HCT116 (cell line): ENCODE results near the gene AUTS2. TPM values are rescaled to one million over a fixed set of nuclear protein-coding genes. Genes with fewer than 3 reads are reported as not detected.

Experiments used
- ATAC-seq: fragments of 200-7000 bp; cut with Tn5 transposase; 2 replicates; pipeline ENCODE4 v1.9.1; 2020; ENCODE audit warnings: mild to moderate bottlenecking, moderate library complexity
- BruUV-seq: library from RNA; stranded (reverse); fragments of 400-500 nt; replicated peaks from 2 replicates; lab custom pipeline; 2021; lab: Mats Ljungman, UMichigan
- CTCF ChIA-PET: fragments of 300-600 bp; sonication (Branson Sonifier 250); formaldehyde crosslinking; loops from one replicate; lab custom pipeline; 2021; ENCODE audit warnings: antibody characterized with exemption; lab: Charles Lee
- POLR2A ChIA-PET: fragments of 300-600, 350-600 bp; sonication (Branson Sonifier 250); formaldehyde crosslinking; loops from one replicate; lab custom pipeline; 2021; ENCODE audit warnings: antibody characterized with exemption; lab: Charles Lee
- RAD21 ChIA-PET, 2 experiments: fragments of 300-600 bp; sonication (Branson Sonifier 250); formaldehyde crosslinking; loops; one replicate each; lab custom pipeline; 2023; ENCODE audit warnings: low total read pairs in 2 of 2; ENCODE audit not compliant: uncharacterized antibody in 2 of 2, unreplicated experiment in 2 of 2, low non-redundant PET in 1 of 2; lab: Charles Lee
- DNase-seq: peaks from one replicate; pipeline ENCODE4 v3.0.0-alpha.2; 2010; ENCODE audit warnings: low read depth, low spot score
- H2AFZ ChIP-seq: fragments of 200-600 bp; shearing (Covaris generic), sonication (generic); 2 replicates; pipeline ENCODE4 v1.6.1; 2017; ENCODE audit warnings: low read depth, mixed run types, mixed read lengths, antibody characterized with exemption, low read length; ENCODE audit not compliant: poor library complexity, severe bottlenecking
- H3K27ac ChIP-seq: 2 replicates; pipeline ENCODE4 v1.5.1; 2012; ENCODE audit warnings: low read depth, low read length
- H3K27me3 ChIP-seq: fragments of 200-600 bp; sonication (generic); 2 replicates; pipeline ENCODE4 v1.6.1; 2016; ENCODE audit warnings: mixed run types, low read length, mixed read lengths; ENCODE audit not compliant: insufficient read depth
- H3K36me3 ChIP-seq, 2 experiments: fragments of 200-500 bp in 1 of 2; fragments of 200-600 bp in 1 of 2; sonication (Bioruptor generic) in 1 of 2; sonication (generic) in 1 of 2; 2 replicates each; pipeline versions ENCODE4 v1.5.1 to v1.6.1; 2014 to 2016; ENCODE audit warnings: low read length in 2 of 2, inconsistent platforms in 1 of 2, mixed read lengths in 1 of 2, mixed run types in 1 of 2; ENCODE audit not compliant: insufficient read depth in 2 of 2, control insufficient read depth in 1 of 2
- H3K4me1 ChIP-seq, 2 experiments: fragments of 200-600 bp in 1 of 2; sonication (generic) in 1 of 2; 2 replicates each; pipeline versions ENCODE4 v1.5.1 to v1.6.1; 2012 to 2017; ENCODE audit warnings: low read length in 2 of 2, inconsistent platforms in 1 of 2, mild to moderate bottlenecking in 1 of 2, mixed read lengths in 1 of 2, mixed run types in 1 of 2, moderate library complexity in 1 of 2; ENCODE audit not compliant: insufficient read depth in 2 of 2, control insufficient read depth in 1 of 2
- H3K4me2 ChIP-seq: fragments of 200-600 bp; sonication (generic); 2 replicates; pipeline ENCODE4 v1.6.1; 2017; ENCODE audit warnings: mixed run types, low read length, mixed read lengths
- H3K4me3 ChIP-seq, 2 experiments: fragments of 200-600 bp in 1 of 2; sonication (generic) in 1 of 2; replicated peaks in 1 of 2; 2 replicates each; pipeline ENCODE4 v1.5.1; 2011 to 2016; ENCODE audit warnings: low read length in 2 of 2, control low read depth in 1 of 2, low read depth in 1 of 2, mild to moderate bottlenecking in 1 of 2, mixed read lengths in 1 of 2, mixed run types in 1 of 2
- H3K79me2 ChIP-seq: fragments of 200-600 bp; sonication (generic); 2 replicates; pipeline ENCODE4 v1.6.1; 2017; ENCODE audit warnings: mild to moderate bottlenecking, mixed run types, low read length, moderate library complexity, mixed read lengths; ENCODE audit not compliant: insufficient read depth
- H3K9ac ChIP-seq: fragments of 200-600 bp; sonication (generic); 2 replicates; pipeline ENCODE4 v1.6.1; 2016; ENCODE audit warnings: low read length, mixed read lengths
- H3K9me2 ChIP-seq: fragments of 200-600 bp; sonication (generic), shearing (Covaris generic); 2 replicates; pipeline ENCODE4 v1.6.1; 2017; ENCODE audit warnings: mixed run types, mild to moderate bottlenecking, moderate library complexity; ENCODE audit not compliant: insufficient read depth
- H3K9me3 ChIP-seq, 2 experiments: fragments of 200-500 bp in 1 of 2; fragments of 200-600 bp in 1 of 2; sonication (Bioruptor generic) in 1 of 2; sonication (generic) in 1 of 2; 2 replicates each; pipeline ENCODE4 v1.6.1; 2014 to 2017; ENCODE audit warnings: low read length in 2 of 2, mixed read lengths in 2 of 2, inconsistent platforms in 1 of 2, low read depth in 1 of 2, mild to moderate bottlenecking in 1 of 2, mixed run types in 1 of 2, moderate library complexity in 1 of 2; ENCODE audit not compliant: control insufficient read depth in 1 of 2, insufficient read depth in 1 of 2
- H4K20me1 ChIP-seq: fragments of 200-600 bp; sonication (generic), shearing (Covaris generic); 2 replicates; pipeline ENCODE4 v1.6.1; 2017; ENCODE audit warnings: mixed run types, mild to moderate bottlenecking, moderate library complexity; ENCODE audit not compliant: insufficient read depth
- CBX3 ChIP-seq: IDR thresholded peaks from 2 replicates; pipeline ENCODE4 v1.6.1; 2012; ENCODE audit warnings: low read depth
- EGR1 ChIP-seq: IDR thresholded peaks from 2 replicates; pipeline ENCODE4 v1.6.1; 2012; ENCODE audit warnings: low read depth
- ELF1 ChIP-seq: IDR thresholded peaks from 2 replicates; pipeline ENCODE4 v1.6.1; 2012; ENCODE audit warnings: low read depth, borderline replicate concordance
- EZH2phosphoT487 ChIP-seq: fragments of 200-600 bp; IDR thresholded peaks from 2 replicates; pipeline ENCODE4 v1.6.1; 2018; ENCODE audit warnings: antibody characterized with exemption, borderline replicate concordance
- JUND ChIP-seq: IDR thresholded peaks from 2 replicates; pipeline ENCODE4 v1.6.1; 2012
- POLR2A ChIP-seq: IDR thresholded peaks from 2 replicates; pipeline ENCODE4 v1.7.0; 2011; ENCODE audit warnings: borderline replicate concordance; ENCODE audit not compliant: insufficient read depth, insufficient read length; ENCODE audit errors: extremely low read depth
- POLR2AphosphoS5 ChIP-seq: IDR thresholded peaks from 2 replicates; pipeline ENCODE4 v1.6.1; 2011; ENCODE audit warnings: mild to moderate bottlenecking, low read depth, low read length, moderate library complexity
- SIN3A ChIP-seq: IDR thresholded peaks from 2 replicates; pipeline ENCODE4 v1.6.1; 2012; ENCODE audit warnings: low read depth
- TCF7L2 ChIP-seq: IDR thresholded peaks from 2 replicates; pipeline ENCODE4 v1.7.0; 2011; ENCODE audit warnings: borderline replicate concordance, inconsistent platforms; ENCODE audit not compliant: insufficient read depth, insufficient read length; ENCODE audit errors: extremely low read depth
- ZFX ChIP-seq: fragments of 450-650 bp; IDR thresholded peaks from 2 replicates; pipeline ENCODE4 v1.6.1; 2017
- intact Hi-C: fragments of 100-400 bp; cut with micrococcal nuclease; formaldehyde crosslinking; loops from 2 replicates; pipeline ENCODE4 v1.10.0; 2022
- total RNA-seq: library from RNA; stranded (reverse); gene quantifications from one replicate; pipeline ENCODE4 v1.2.1, GENCODE V29; 2021; ENCODE audit not compliant: unreplicated experiment
- TF ChIP-seq, protein P1 (sequence below): IDR thresholded peaks from 2 replicates; pipeline ENCODE4 v1.6.1; 2012
- TF ChIP-seq, protein P2 (sequence below): IDR thresholded peaks from 2 replicates; pipeline ENCODE4 v1.6.1; 2012
- TF ChIP-seq, protein P3 (sequence below), 3 experiments: fragments of 200-600 bp in 1 of 3; sonication (generic) in 1 of 3; IDR thresholded peaks in 2 of 3; conservative IDR thresholded peaks in 1 of 3; 2 replicates each; pipeline ENCODE4 v1.5.1; 2012 to 2017; ENCODE audit warnings: low read depth in 2 of 3, low read length in 2 of 3, antibody characterized with exemption in 1 of 3, borderline replicate concordance in 1 of 3, control low read depth in 1 of 3, mild to moderate bottlenecking in 1 of 3, mixed read lengths in 1 of 3, mixed run types in 1 of 3, moderate library complexity in 1 of 3; ENCODE audit not compliant: insufficient read depth in 1 of 3

Gene AUTS2
- total RNA-seq, 1 experiment from 2014 or later = 0.93 TPM

DNA sequence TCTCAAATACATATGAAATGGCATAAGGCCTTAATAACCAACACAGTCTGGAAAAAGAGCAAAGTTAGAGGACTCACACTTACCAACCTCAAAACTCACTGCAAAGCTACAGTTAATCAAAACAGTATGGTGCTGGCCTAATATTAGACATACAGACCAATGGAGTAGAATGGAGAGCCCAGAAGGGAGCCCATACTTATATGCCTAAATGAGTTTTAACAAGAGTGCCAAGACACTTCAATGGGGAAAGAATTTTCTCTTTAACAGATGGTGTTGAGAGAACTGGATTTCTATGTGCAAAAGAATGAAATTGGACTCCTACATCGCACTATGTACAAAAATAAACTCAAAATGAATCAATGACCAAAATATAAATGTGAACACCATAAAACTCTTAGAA, 522.6 kb downstream of the AUTS2 start:
- no peak overlapping the region for H3K4me3 ChIP-seq
- peaks cover 0 to 17% of the 10 kb centered on the region in 2 experiments; a peak in 2 of 4 replicates for H3K9me3 ChIP-seq
- ChIA-PET RAD21 (no interaction called here), POLR2A (no interaction called here), CTCF (no interaction called here)
- intact Hi-C loops = no loop called here
- TF ChIP-seq EGR1 = no peak
- no peak for TF ChIP-seq TCF7L2
- no peak for TF ChIP-seq POLR2A
- no peak for TF ChIP-seq CBX3
- no peak for TF ChIP-seq ELF1
- H3K79me2 ChIP-seq = no peaks in the 10 kb centered on the region
- no peak overlapping the region for H2AFZ ChIP-seq
- no peaks in the 10 kb centered on the region for H3K27me3 ChIP-seq
- DNase-seq = no peak
- H3K4me2 ChIP-seq = no peak overlapping the region
- BruUV-seq = no TSS peak
- H4K20me1 ChIP-seq = no peaks in the 10 kb centered on the region
- H3K27ac ChIP-seq = no peak overlapping the region
- H3K9me2 ChIP-seq = no peaks in the 10 kb centered on the region
- no peak overlapping the region for H3K9ac ChIP-seq
- H3K4me1 ChIP-seq = no peaks in the 10 kb centered on the region
- no peak for ATAC-seq
- no peaks in the 10 kb centered on the region for H3K36me3 ChIP-seq

DNA sequence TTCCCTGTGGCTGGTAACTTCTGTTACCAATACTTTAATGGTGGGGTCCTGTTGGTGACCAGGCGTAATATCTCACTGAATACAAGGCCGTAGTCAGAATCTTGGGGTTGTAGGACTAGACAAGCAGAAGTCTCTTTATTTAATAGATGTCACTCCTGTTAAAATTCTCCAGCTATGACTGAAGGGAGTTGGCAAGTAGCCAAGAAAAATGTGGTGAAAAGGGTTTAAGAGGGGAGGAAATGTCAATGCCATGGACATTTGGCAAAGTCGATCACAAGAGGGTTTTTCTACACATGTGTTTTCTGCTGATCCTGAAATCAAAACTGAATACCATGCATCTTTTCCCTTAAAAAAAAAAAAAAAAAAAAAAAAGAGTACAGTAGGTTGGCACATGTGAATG, 533.5 kb downstream of the AUTS2 start:
- no peaks in the 10 kb centered on the region for H3K36me3 ChIP-seq
- H3K4me1 ChIP-seq = no peaks in the 10 kb centered on the region
- H3K79me2 ChIP-seq = no peaks in the 10 kb centered on the region
- H3K27me3 ChIP-seq = no peaks in the 10 kb centered on the region
- RAD21 ChIA-PET = no interaction called here
- ATAC-seq (no peak), DNase-seq (no peak)
- H3K4me2 ChIP-seq = no peak overlapping the region
- POLR2A ChIA-PET = no interaction called here
- TF ChIP-seq, protein P1, sequence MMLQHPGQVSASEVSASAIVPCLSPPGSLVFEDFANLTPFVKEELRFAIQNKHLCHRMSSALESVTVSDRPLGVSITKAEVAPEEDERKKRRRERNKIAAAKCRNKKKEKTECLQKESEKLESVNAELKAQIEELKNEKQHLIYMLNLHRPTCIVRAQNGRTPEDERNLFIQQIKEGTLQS = no peak
- no peak for TF ChIP-seq EGR1
- TF ChIP-seq, protein P2, sequence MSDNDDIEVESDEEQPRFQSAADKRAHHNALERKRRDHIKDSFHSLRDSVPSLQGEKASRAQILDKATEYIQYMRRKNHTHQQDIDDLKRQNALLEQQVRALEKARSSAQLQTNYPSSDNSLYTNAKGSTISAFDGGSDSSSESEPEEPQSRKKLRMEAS = no peak
- no peak for TF ChIP-seq POLR2AphosphoS5
- TF ChIP-seq, protein P3, sequence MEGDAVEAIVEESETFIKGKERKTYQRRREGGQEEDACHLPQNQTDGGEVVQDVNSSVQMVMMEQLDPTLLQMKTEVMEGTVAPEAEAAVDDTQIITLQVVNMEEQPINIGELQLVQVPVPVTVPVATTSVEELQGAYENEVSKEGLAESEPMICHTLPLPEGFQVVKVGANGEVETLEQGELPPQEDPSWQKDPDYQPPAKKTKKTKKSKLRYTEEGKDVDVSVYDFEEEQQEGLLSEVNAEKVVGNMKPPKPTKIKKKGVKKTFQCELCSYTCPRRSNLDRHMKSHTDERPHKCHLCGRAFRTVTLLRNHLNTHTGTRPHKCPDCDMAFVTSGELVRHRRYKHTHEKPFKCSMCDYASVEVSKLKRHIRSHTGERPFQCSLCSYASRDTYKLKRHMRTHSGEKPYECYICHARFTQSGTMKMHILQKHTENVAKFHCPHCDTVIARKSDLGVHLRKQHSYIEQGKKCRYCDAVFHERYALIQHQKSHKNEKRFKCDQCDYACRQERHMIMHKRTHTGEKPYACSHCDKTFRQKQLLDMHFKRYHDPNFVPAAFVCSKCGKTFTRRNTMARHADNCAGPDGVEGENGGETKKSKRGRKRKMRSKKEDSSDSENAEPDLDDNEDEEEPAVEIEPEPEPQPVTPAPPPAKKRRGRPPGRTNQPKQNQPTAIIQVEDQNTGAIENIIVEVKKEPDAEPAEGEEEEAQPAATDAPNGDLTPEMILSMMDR (IDR thresholded peaks at IDR 0.05 in 2 of 3, conservative IDR thresholded peaks at IDR 0.05 in 1 of 3; ENCODE audit: borderline replicate concordance in 1 of 3, insufficient read depth in 1 of 3, low read depth in 2 of 3, low read length in 2 of 3) = no peak
- TF ChIP-seq EZH2phosphoT487 = no peak
- TF ChIP-seq TCF7L2 = no peak
- no peak for TF ChIP-seq SIN3A
- TF ChIP-seq JUND = no peak
- TF ChIP-seq ZFX = no peak
- no peak overlapping the region for H2AFZ ChIP-seq
- H3K9me3 ChIP-seq = peaks cover 9 to 26% of the 10 kb centered on the region in 2 experiments; a peak in 2 of 4 replicates
- no TSS peak for BruUV-seq
- CTCF ChIA-PET = no interaction called here
- no peak overlapping the region for H3K27ac ChIP-seq
- H3K4me3 ChIP-seq = no peak overlapping the region
- H4K20me1 ChIP-seq = no peaks in the 10 kb centered on the region
- intact Hi-C loops = no loop called here
- H3K9ac ChIP-seq = no peak overlapping the region
- H3K9me2 ChIP-seq = no peaks in the 10 kb centered on the region
